H1 (cell line): ENCODE data around the gene HEXIM1. TPM values are rescaled to one million over a fixed set of nuclear protein-coding genes. Genes with fewer than 3 reads are reported as not detected.

Source experiments
- CTCF ChIA-PET: fragments of 300-600 bp; sonication (Branson Sonifier 250); formaldehyde crosslinking; loops from one replicate; lab custom pipeline; 2021; ENCODE audit not compliant: partially characterized antibody; lab: Charles Lee
- POLR2A ChIA-PET: fragments of 300-600 bp; sonication (Branson Sonifier 250); formaldehyde crosslinking; loops from one replicate; lab custom pipeline; 2021; ENCODE audit warnings: inconsistent platforms; ENCODE audit not compliant: partially characterized antibody; lab: Charles Lee
- DNase-seq, 2 experiments: peaks; one replicate each; pipeline versions ENCODE4 v3.0.0 to v3.0.0-alpha.2; 2010 to 2022; ENCODE audit warnings: low spot score in 2 of 2, low read depth in 1 of 2, mixed read lengths in 1 of 2
- FAIRE-seq: peaks from 2 replicates; lab custom pipeline; 2011; peaks lifted over from hg19 to GRCh38; lab: Jason Lieb, UNC
- H2AFZ ChIP-seq: 2 replicates; pipeline ENCODE4 v1.8.1; 2012; ENCODE audit warnings: low read length, inconsistent platforms
- H2AK5ac ChIP-seq: 2 replicates; pipeline ENCODE4 v1.6.1; 2013; ENCODE audit warnings: low read depth, low read length
- H2BK120ac ChIP-seq: replicated peaks from 2 replicates; pipeline ENCODE3; 2013; ENCODE audit warnings: low read depth, low read length, inconsistent platforms
- H2BK12ac ChIP-seq: 2 replicates; pipeline ENCODE4 v1.6.1; 2013; ENCODE audit warnings: low read depth, low read length
- H2BK15ac ChIP-seq: 2 replicates; pipeline ENCODE4 v1.6.1; 2013; ENCODE audit warnings: low read length
- H2BK20ac ChIP-seq: 2 replicates; pipeline ENCODE4 v1.6.1; 2013; ENCODE audit warnings: low read length
- H2BK5ac ChIP-seq: 2 replicates; pipeline ENCODE4 v1.6.1; 2013; ENCODE audit warnings: low read depth, low read length
- H3K14ac ChIP-seq: 2 replicates; pipeline ENCODE4 v1.6.1; 2013; ENCODE audit warnings: inconsistent platforms; ENCODE audit not compliant: insufficient read length
- H3K18ac ChIP-seq: 2 replicates; pipeline ENCODE4 v1.6.1; 2013; ENCODE audit warnings: low read length; ENCODE audit errors: extremely low read depth
- H3K23ac ChIP-seq: 2 replicates; pipeline ENCODE4 v1.6.1; 2013; ENCODE audit warnings: inconsistent platforms; ENCODE audit not compliant: insufficient read length
- H3K23me2 ChIP-seq: 2 replicates; pipeline ENCODE4 v1.6.1; 2013; ENCODE audit warnings: low read depth, low read length
- H3K27ac ChIP-seq: 2 replicates; pipeline ENCODE4 v1.6.1; 2011; ENCODE audit warnings: low read depth, low read length, inconsistent platforms
- H3K27me3 ChIP-seq, 4 experiments: replicated peaks in 1 of 4; 1 replicate in 1 of 4; 2 replicates in 3 of 4; pipeline versions ENCODE4 v1.6.1 to v1.8.1; 2011 to 2013; ENCODE audit warnings: low read length in 3 of 4, mild to moderate bottlenecking in 3 of 4, inconsistent platforms in 2 of 4, mixed read lengths in 2 of 4, moderate library complexity in 1 of 4; ENCODE audit not compliant: control insufficient read depth in 3 of 4, insufficient read depth in 3 of 4; ENCODE audit errors: extremely low read depth in 1 of 4
- H3K36me3 ChIP-seq, 4 experiments: 2 replicates each; pipeline versions ENCODE4 v1.6.1 to v1.8.1; 2011 to 2013; ENCODE audit warnings: mild to moderate bottlenecking in 4 of 4, low read length in 3 of 4, moderate library complexity in 2 of 4, control low read depth in 1 of 4, inconsistent platforms in 1 of 4; ENCODE audit not compliant: insufficient read depth in 4 of 4, control insufficient read depth in 2 of 4
- H3K4ac ChIP-seq: replicated peaks from 2 replicates; pipeline ENCODE3; 2013; ENCODE audit warnings: low read length, low read depth, mixed read lengths, inconsistent platforms; ENCODE audit not compliant: insufficient read length
- H3K4me1 ChIP-seq, 4 experiments: replicated peaks in 1 of 4; 1 replicate in 1 of 4; 2 replicates in 3 of 4; pipeline versions ENCODE4 v1.6.1 to v1.8.1; 2011 to 2013; ENCODE audit warnings: low read length in 3 of 4, inconsistent platforms in 2 of 4, mixed read lengths in 1 of 4; ENCODE audit not compliant: insufficient read depth in 4 of 4, control insufficient read depth in 3 of 4
- H3K4me2 ChIP-seq, 2 experiments: 2 replicates each; pipeline versions ENCODE4 v1.6.1 to v1.8.1; 2011 to 2013; ENCODE audit warnings: low read depth in 2 of 2, low read length in 2 of 2, control low read depth in 1 of 2, inconsistent platforms in 1 of 2, mild to moderate bottlenecking in 1 of 2; ENCODE audit not compliant: insufficient read depth in 1 of 2
- H3K4me3 ChIP-seq, 4 experiments: fragments of 200-600, 300-600 bp in 1 of 4; sonication (generic), shearing (Covaris generic), sonication (Bioruptor Twin) in 1 of 4; 2 replicates each; pipeline versions ENCODE4 v1.5.1 to v1.8.1; 2011 to 2016; ENCODE audit warnings: low read length in 4 of 4, low read depth in 3 of 4, control low read depth in 2 of 4, inconsistent platforms in 2 of 4, mild to moderate bottlenecking in 2 of 4, mixed read lengths in 1 of 4, moderate library complexity in 1 of 4; ENCODE audit not compliant: insufficient read depth in 2 of 4; ENCODE audit errors: extremely low read depth in 1 of 4
- H3K56ac ChIP-seq: replicated peaks from 2 replicates; pipeline ENCODE3; 2013; ENCODE audit warnings: low read depth, mild to moderate bottlenecking, mixed read lengths, low read length, inconsistent platforms; ENCODE audit not compliant: insufficient read length
- H3K79me1 ChIP-seq: 2 replicates; pipeline ENCODE4 v1.6.1; 2013; ENCODE audit warnings: low read depth, low read length, control low read depth
- H3K79me2 ChIP-seq, 2 experiments: 2 replicates each; pipeline versions ENCODE4 v1.6.1 to v1.8.1; 2012 to 2013; ENCODE audit warnings: low read length in 2 of 2, mild to moderate bottlenecking in 2 of 2, inconsistent platforms in 1 of 2; ENCODE audit not compliant: insufficient read depth in 2 of 2, control insufficient read depth in 1 of 2
- H3K9ac ChIP-seq, 4 experiments: replicated peaks in 1 of 4; 1 replicate in 1 of 4; 2 replicates in 3 of 4; pipeline versions ENCODE4 v1.6.1 to v1.8.1; 2011 to 2013; ENCODE audit warnings: low read depth in 3 of 4, low read length in 3 of 4, control low read depth in 2 of 4, mild to moderate bottlenecking in 2 of 4, moderate library complexity in 2 of 4, inconsistent platforms in 1 of 4; ENCODE audit errors: extremely low read depth in 1 of 4
- H3K9me3 ChIP-seq, 2 experiments: 2 replicates each; pipeline versions ENCODE4 v1.6.1 to v1.8.1; 2012 to 2013; ENCODE audit warnings: mild to moderate bottlenecking in 2 of 2, moderate library complexity in 2 of 2, control low read depth in 1 of 2, inconsistent platforms in 1 of 2, low read depth in 1 of 2, low read length in 1 of 2, mixed read lengths in 1 of 2; ENCODE audit not compliant: insufficient read depth in 2 of 2
- H4K20me1 ChIP-seq, 2 experiments: replicated peaks in 1 of 2; 2 replicates each; pipeline versions ENCODE3 to v1.8.1; 2011 to 2013; ENCODE audit warnings: inconsistent platforms in 2 of 2, low read length in 2 of 2, mild to moderate bottlenecking in 1 of 2; ENCODE audit not compliant: insufficient read depth in 2 of 2, control insufficient read depth in 1 of 2
- H4K5ac ChIP-seq: 2 replicates; pipeline ENCODE4 v1.6.1; 2013; ENCODE audit warnings: low read length, low read depth, mixed read lengths, inconsistent platforms; ENCODE audit not compliant: insufficient read length
- H4K8ac ChIP-seq: 2 replicates; pipeline ENCODE4 v1.8.0; 2013; ENCODE audit warnings: mild to moderate bottlenecking, moderate library complexity, low read length, inconsistent platforms; ENCODE audit not compliant: insufficient read depth; ENCODE audit errors: extremely low read depth
- H4K91ac ChIP-seq: replicated peaks from 2 replicates; pipeline ENCODE3; 2013; ENCODE audit warnings: low read length, mixed read lengths, inconsistent platforms; ENCODE audit not compliant: insufficient read length
- BRCA1 ChIP-seq: IDR thresholded peaks from 2 replicates; pipeline ENCODE4 v1.6.1; 2012; ENCODE audit warnings: low read depth, low read length, improper control_type of control experiment
- CHD1 ChIP-seq: IDR thresholded peaks from 2 replicates; pipeline ENCODE4 v1.6.1; 2012; ENCODE audit warnings: low read depth, low read length, improper control_type of control experiment
- CTBP2 ChIP-seq: IDR thresholded peaks from 2 replicates; pipeline ENCODE4 v1.7.0; 2011; ENCODE audit warnings: borderline replicate concordance, mild to moderate bottlenecking, moderate library complexity, mixed read lengths, low read length; ENCODE audit not compliant: insufficient read depth, insufficient read length
- EZH2 ChIP-seq: fragments of 200-600 bp; sonication (generic); IDR thresholded peaks from 2 replicates; pipeline ENCODE4 v1.7.1; 2012; ENCODE audit warnings: low read depth, mild to moderate bottlenecking, moderate library complexity, low read length, inconsistent platforms; ENCODE audit not compliant: severe bottlenecking
- FOSL1 ChIP-seq: IDR thresholded peaks from 2 replicates; pipeline ENCODE4 v1.6.1; 2011; ENCODE audit warnings: mild to moderate bottlenecking, low read depth, low read length, moderate library complexity; ENCODE audit not compliant: insufficient read depth
- JUN ChIP-seq: IDR thresholded peaks from 2 replicates; pipeline ENCODE4 v1.6.1; 2011; ENCODE audit warnings: low read depth, mild to moderate bottlenecking, improper control_type of control experiment, low read length
- MAFK ChIP-seq: IDR thresholded peaks from 2 replicates; pipeline ENCODE4 v1.6.1; 2012; ENCODE audit warnings: low read depth, mild to moderate bottlenecking, improper control_type of control experiment, low read length
- NANOG ChIP-seq: IDR thresholded peaks from 2 replicates; pipeline ENCODE4 v1.6.1; 2011; ENCODE audit warnings: low read length, low read depth, mild to moderate bottlenecking, inconsistent platforms; ENCODE audit not compliant: insufficient read depth, poor library complexity, severe bottlenecking
- NRF1 ChIP-seq: IDR thresholded peaks from 2 replicates; pipeline ENCODE4 v1.6.1; 2011; ENCODE audit warnings: mild to moderate bottlenecking, low read depth, low read length, improper control_type of control experiment
- PHF8 ChIP-seq: fragments of 200-600 bp; sonication (generic); conservative IDR thresholded peaks from 2 replicates; pipeline ENCODE4 v1.7.1; 2012; ENCODE audit warnings: low read depth, mild to moderate bottlenecking, inconsistent platforms, low read length, moderate library complexity
- TAF7 ChIP-seq: optimal IDR thresholded peaks from 2 replicates; pipeline ENCODE3; 2011; ENCODE audit warnings: low read depth, mild to moderate bottlenecking, inconsistent platforms, low read length, moderate library complexity, borderline replicate concordance
- WGBS, 2 experiments: shearing (Covaris generic) in 1 of 2; methylation state at CpG; one replicate each; pipeline versions ENCODE4 v1.1.6 to v1.1.7; 2013 to 2015; ENCODE audit warnings: low lambda C conversion rate in 2 of 2, mixed read lengths in 2 of 2, inconsistent platforms in 1 of 2, low coverage in 1 of 2, missing lambda C conversion rate in 1 of 2; ENCODE audit not compliant: insufficient replicate concordance in 2 of 2, insufficient coverage in 1 of 2, insufficient read length in 1 of 2; ENCODE audit errors: extremely low coverage in 1 of 2, missing lambda C conversion rate in 1 of 2; 5-methylcytosine and 5-hydroxymethylcytosine counted together
- polyA plus RNA-seq, 7 experiments: library from polyadenylated mRNA; depleted of rRNA in 3 of 7; stranded (reverse) in 5 of 7; unstranded in 2 of 7; fragments of >200 nt in 5 of 7; fragments of 200-250 nt in 2 of 7; gene quantifications; 1 replicate in 5 of 7; 2 replicates in 1 of 7; 4 replicates in 1 of 7; pipeline versions ENCODE4 v1.2.1 to v1.2.3, GENCODE V29; 2011 to 2013; ENCODE audit warnings: missing spikeins in 2 of 7, mixed read lengths in 2 of 7
- total RNA-seq: library from RNA; stranded (reverse); fragmentation: NEBNext Ultra II Directional; extraction: Animal tissue kit (Norgen Biotek cat#: 25700); gene quantifications from 2 replicates; pipeline ENCODE4 v1.2.1, GENCODE V29; 2021

HEXIM1 gene
- total and polyA plus RNA-seq, 2 of the 8 experiments (the other 6 are each of a cell fraction or from before 2014, with no cell fraction given) = 9.1 to 38.3 TPM

DNA sequence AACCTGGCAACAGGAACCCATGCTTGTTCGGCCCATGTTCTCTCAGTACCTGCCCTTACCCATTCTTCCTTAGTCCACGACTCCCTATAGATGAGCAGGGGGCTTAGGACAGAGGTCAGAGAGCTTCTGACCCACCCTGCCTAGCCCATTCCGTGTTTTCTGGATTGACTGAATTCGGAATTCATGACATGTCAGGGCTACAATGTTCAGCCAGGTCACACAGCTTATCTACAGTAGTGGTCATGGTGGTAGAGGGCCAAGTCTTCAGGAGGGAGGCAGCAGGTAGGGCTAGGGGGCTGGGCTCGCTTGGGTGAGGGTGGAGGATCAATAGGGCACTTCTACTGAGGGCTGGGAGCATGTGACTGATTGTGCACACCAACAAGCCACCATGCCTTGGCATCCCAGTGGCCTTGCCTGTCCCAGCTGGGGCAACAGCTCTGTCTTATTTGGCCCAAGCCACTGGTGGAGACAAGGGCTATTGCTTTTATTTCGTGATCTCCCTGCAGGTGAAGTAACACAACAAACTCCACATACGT is 16.5 kb downstream of the HEXIM1 start:
- FAIRE-seq (no peak), DNase-seq (no peak)
- H3K4me3 ChIP-seq = no peak overlapping the region
- no peak overlapping the region for H2BK120ac ChIP-seq
- no peak overlapping the region for H2BK15ac ChIP-seq
- H3K4me1 ChIP-seq = peaks cover 0 to 9% (median 3%) of the 10 kb centered on the region in 4 experiments; a peak in 3 of 7 replicates
- H3K79me2 ChIP-seq = peaks cover 0 to 5% of the 10 kb centered on the region in 2 experiments; a peak in 2 of 4 replicates
- no peak overlapping the region for H3K4me2 ChIP-seq
- no peak overlapping the region for H3K9ac ChIP-seq
- no peak overlapping the region for H3K4ac ChIP-seq
- no peak overlapping the region for H2BK12ac ChIP-seq
- H2AK5ac ChIP-seq = no peak overlapping the region
- H3K27me3 ChIP-seq = no peaks in the 10 kb centered on the region
- H2BK20ac ChIP-seq = peak overlapping the region; percentile 11; the same call in 1 of the 2 replicates
- H3K18ac ChIP-seq = no peak overlapping the region
- peaks cover 0 to 4% (median under 1%) of the 10 kb centered on the region in 4 experiments; a peak in 1 of 8 replicates for H3K36me3 ChIP-seq
- TF ChIP-seq CTBP2 (no peak), FOSL1 (no peak), CHD1 (no peak), MAFK (no peak), JUN (no peak), BRCA1 (no peak), TAF7 (no peak), NANOG (no peak), NRF1 (no peak), EZH2 (no peak), PHF8 (no peak)
- H2AFZ ChIP-seq = no peak overlapping the region
- H3K14ac ChIP-seq = no peak overlapping the region
- no peak overlapping the region for H3K27ac ChIP-seq
- CTCF ChIA-PET = interaction anchor here (0.6 to 11.5 kb wide), 4 partner anchors 15 to 1047 kb away, joined by 3 to 115 read pairs (median 50); partner anchors contain the start of genes ACBD4 and HEXIM1
- H4K20me1 ChIP-seq = no peaks in the 10 kb centered on the region
- no peaks in the 10 kb centered on the region for H3K9me3 ChIP-seq
- H3K23ac ChIP-seq = no peak overlapping the region
- no peak overlapping the region for H4K91ac ChIP-seq
- no peak overlapping the region for H4K5ac ChIP-seq
- H3K79me1 ChIP-seq = no peaks in the 10 kb centered on the region
- H3K23me2 ChIP-seq = peaks cover 6% of the 10 kb centered on the region
- WGBS, 2 experiments = 90% methylated on average over 7 of the region's 7 CpGs; no CpG with 5 or more reads in 1 of the 2 experiments
- H3K56ac ChIP-seq = no peak overlapping the region
- no peak overlapping the region; the same call in 1 of the 2 replicates for H2BK5ac ChIP-seq
- POLR2A ChIA-PET = interaction anchor here (1.8 to 26.8 kb wide), 2 partner anchors 9 to 12 kb away, joined by 13 to 1076 read pairs; partner anchors contain the start of genes HEXIM1 and HEXIM2
- H4K8ac ChIP-seq = no peak overlapping the region
